Measurements from ENCODE around the gene MECR.

The MECR gene
- 4.2 to 16.1 (median 8.8) reads per million in 17 experiments for total RNA-seq

GRCh38 chr1:29230553-29231378 is at the start of gene MECR:
TSS of gene MECR (minus strand) at chr1:29230934. CDS start at chr1:29230906, 28 bp downstream.
- peak; percentile 96 to 98 (median 97) for DNase-seq

- DNase-seq: no peak
These were observed 49.2 kb upstream of the MECR start for GRCh38 chr1:29279951-29280391.

GRCh38 chr1:29279406-29279805 is 48.7 kb upstream of the MECR start:
- no peak for DNase-seq

GRCh38 chr1:29278124-29278523 is 47.4 kb upstream of the MECR start:
- DNase-seq: no peak

GRCh38 chr1:29275435-29275834 is 44.7 kb upstream of the MECR start:
- no peak for DNase-seq

GRCh38 chr1:29272147-29272907 is 41.6 kb upstream of the MECR start:
- no peak for DNase-seq

GRCh38 chr1:29271724-29272123 is 41.0 kb upstream of the MECR start:
- DNase-seq: no peak

GRCh38 chr1:29270929-29271521 is 40.3 kb upstream of the MECR start:
- no peak for DNase-seq

GRCh38 chr1:29269382-29269781 is 38.6 kb upstream of the MECR start:
- no peak for DNase-seq

- DNase-seq: no peak
These were observed 36.8 kb upstream of the MECR start for GRCh38 chr1:29267321-29268070.

- DNase-seq: no peak
These were observed 36.2 kb upstream of the MECR start for GRCh38 chr1:29266912-29267311.

GRCh38 chr1:29264773-29265389 is 34.1 kb upstream of the MECR start:
- DNase-seq: no peak

GRCh38 chr1:29260531-29260930 is 29.8 kb upstream of the MECR start:
- no peak for DNase-seq

GRCh38 chr1:29259802-29260441 is 29.2 kb upstream of the MECR start:
- DNase-seq: peak; percentile 29 to 70 (median 54)

GRCh38 chr1:29258976-29259801 is 28.5 kb upstream of the MECR start:
- peak in 3 of 4 experiments; percentile 10 to 44 (median 24) for DNase-seq

GRCh38 chr1:29258189-29258975 is 27.6 kb upstream of the MECR start:
- DNase-seq: no peak

GRCh38 chr1:29256979-29257804 is 26.5 kb upstream of the MECR start:
- DNase-seq: no peak

GRCh38 chr1:29256394-29256793 is 25.7 kb upstream of the MECR start:
- DNase-seq: no peak
